HEK293 (cell line): ENCODE results near the gene CDH1.

Source experiments
- ZNF138 ChIP-seq: fragments of 450-650 bp; formaldehyde crosslinking; IDR thresholded peaks from 2 replicates; pipeline ENCODE4 v1.5.1; 2016; ENCODE audit warnings: missing biosample characterization, missing genetic modification characterization, borderline replicate concordance
- ZNF274 ChIP-seq, 2 experiments: fragments of 200-500 bp in 1 of 2; fragments of 450-650 bp in 1 of 2; sonication (Bioruptor generic) in 1 of 2; formaldehyde crosslinking in 1 of 2; IDR thresholded peaks; 2 replicates each; pipeline versions ENCODE4 v1.5.1 to v1.6.1; 2014 to 2016; ENCODE audit warnings: borderline replicate concordance in 1 of 2, inconsistent platforms in 1 of 2, low read length in 1 of 2, missing biosample characterization in 1 of 2, missing genetic modification characterization in 1 of 2
- ZNF670 ChIP-seq: fragments of 450-650 bp; formaldehyde crosslinking; IDR thresholded peaks from 2 replicates; pipeline ENCODE4 v1.5.1; 2016; ENCODE audit warnings: missing biosample characterization, missing genetic modification characterization, low read depth

GRCh38 chr16:68851601-68852000 lies 114.5 kb downstream of the CDH1 start:
- TF ChIP-seq ZNF274 (IDR thresholded peaks at IDR 0.05; ENCODE audit: low read length), result no peak
- no peak for TF ChIP-seq ZNF274 (tag by site-specific recombination; IDR thresholded peaks at IDR 0.05; ENCODE audit: borderline replicate concordance)
- TF ChIP-seq ZNF138 (tag by site-specific recombination), result no peak
- no peak for TF ChIP-seq ZNF670 (tag by site-specific recombination)
